Measurements from ENCODE around the gene TLCD4.

DNA sequence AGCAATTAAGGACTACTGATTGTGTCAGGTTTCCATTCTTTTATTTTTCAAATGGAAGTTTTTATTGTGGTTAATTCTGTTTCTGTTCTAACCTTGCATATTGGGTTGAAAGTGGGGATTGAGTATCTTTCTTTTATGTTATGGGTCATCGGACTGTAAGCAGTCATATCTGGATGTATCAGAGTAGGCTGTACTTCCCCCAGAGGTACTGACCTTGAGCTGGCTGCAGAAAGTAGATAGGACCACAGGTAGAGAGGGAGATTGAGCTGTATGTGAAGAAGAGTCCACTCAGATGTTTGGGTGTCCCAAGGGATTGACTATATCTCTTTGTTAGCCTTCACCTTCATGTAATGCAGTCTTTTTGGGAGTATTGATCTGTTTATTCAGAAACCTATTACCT lies 23.9 kb upstream of the TLCD4 start:
- TF ChIP-seq POLR2A (IDR thresholded peaks at IDR 0.05) = no peak
- TF ChIP-seq, protein P1, sequence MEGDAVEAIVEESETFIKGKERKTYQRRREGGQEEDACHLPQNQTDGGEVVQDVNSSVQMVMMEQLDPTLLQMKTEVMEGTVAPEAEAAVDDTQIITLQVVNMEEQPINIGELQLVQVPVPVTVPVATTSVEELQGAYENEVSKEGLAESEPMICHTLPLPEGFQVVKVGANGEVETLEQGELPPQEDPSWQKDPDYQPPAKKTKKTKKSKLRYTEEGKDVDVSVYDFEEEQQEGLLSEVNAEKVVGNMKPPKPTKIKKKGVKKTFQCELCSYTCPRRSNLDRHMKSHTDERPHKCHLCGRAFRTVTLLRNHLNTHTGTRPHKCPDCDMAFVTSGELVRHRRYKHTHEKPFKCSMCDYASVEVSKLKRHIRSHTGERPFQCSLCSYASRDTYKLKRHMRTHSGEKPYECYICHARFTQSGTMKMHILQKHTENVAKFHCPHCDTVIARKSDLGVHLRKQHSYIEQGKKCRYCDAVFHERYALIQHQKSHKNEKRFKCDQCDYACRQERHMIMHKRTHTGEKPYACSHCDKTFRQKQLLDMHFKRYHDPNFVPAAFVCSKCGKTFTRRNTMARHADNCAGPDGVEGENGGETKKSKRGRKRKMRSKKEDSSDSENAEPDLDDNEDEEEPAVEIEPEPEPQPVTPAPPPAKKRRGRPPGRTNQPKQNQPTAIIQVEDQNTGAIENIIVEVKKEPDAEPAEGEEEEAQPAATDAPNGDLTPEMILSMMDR (IDR thresholded peaks at IDR 0.05) = no peak

Data from heart left ventricle (tissue), 13 donors.